ENCODE results near the gene PBX3.

DNA sequence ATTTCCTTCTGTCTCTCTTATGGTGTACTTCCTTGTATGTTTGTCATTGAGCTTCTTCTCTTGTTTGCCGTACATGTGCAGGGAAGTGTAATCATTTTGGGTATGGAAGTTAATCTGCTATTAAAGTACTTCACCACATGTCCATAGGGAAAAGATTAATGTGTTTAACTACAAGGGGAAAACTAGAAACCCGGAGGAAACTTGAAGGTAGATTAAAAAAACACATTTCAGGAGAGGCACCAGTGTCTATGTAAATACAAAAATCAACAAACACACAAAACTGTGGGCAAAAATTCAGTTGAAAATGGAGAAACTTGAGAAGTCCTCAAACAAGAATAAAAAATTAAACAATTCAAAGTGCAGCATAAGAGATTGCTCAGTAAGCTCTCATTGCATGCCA, 166.4 kb downstream of the PBX3 start:
- TF ChIP-seq TAF1 (IDR thresholded peaks at IDR 0.05; ENCODE audit: low read depth, low read length), result no peak
- TF ChIP-seq POLR2A (IDR thresholded peaks at IDR 0.05; ENCODE audit: low read depth, low read length), result no peak
- no peak for TF ChIP-seq SPI1 (IDR thresholded peaks at IDR 0.05; ENCODE audit: low read depth, low read length)
- no peak for TF ChIP-seq POLR2AphosphoS5 (IDR thresholded peaks at IDR 0.05; ENCODE audit: low read depth, low read length)
- TF ChIP-seq POU2F2 (IDR thresholded peaks at IDR 0.05; ENCODE audit: low read depth, low read length), result no peak
- TF ChIP-seq PAX5 (IDR thresholded peaks at IDR 0.05; ENCODE audit: insufficient read depth, low read length, severe bottlenecking), result no peak
